GM12878 (cell line): ENCODE measurements around the gene IL1RL1. TPM values are rescaled to one million over a fixed set of nuclear protein-coding genes. Genes with fewer than 3 reads are reported as not detected.

ENCODE experiments used
- ATAC-seq: fragments of 200-7000 bp; cut with Tn5 transposase; 3 replicates; pipeline ENCODE4 v1.9.1; 2020; ENCODE audit warnings: mild to moderate bottlenecking, moderate library complexity
- BruUV-seq: library from RNA; stranded (reverse); fragments of 400-500 nt; replicated peaks from 2 replicates; lab custom pipeline; 2021; lab: Mats Ljungman, UMichigan
- CTCF ChIA-PET: fragments of 300-600 bp; sonication (Branson Sonifier 250); formaldehyde crosslinking; extraction: SDS; loops from one replicate; lab custom pipeline; 2021; ENCODE audit warnings: inconsistent platforms; lab: Yijun Ruan, JAX
- POLR2A ChIA-PET: fragments of 350-600 bp; formaldehyde crosslinking; extraction: SDS; loops from one replicate; lab custom pipeline; 2021; ENCODE audit warnings: inconsistent platforms; lab: Charles Lee
- RAD21 ChIA-PET: fragments of 300-600 bp; sonication (Branson Sonifier 250); formaldehyde crosslinking; loops from one replicate; lab custom pipeline; 2023; ENCODE audit warnings: antibody characterized with exemption; ENCODE audit not compliant: unreplicated experiment; lab: Charles Lee
- SMC1A ChIA-PET: fragments of 300-600 bp; sonication (Branson Sonifier 250); formaldehyde crosslinking; loops from one replicate; lab custom pipeline; 2023; ENCODE audit not compliant: unreplicated experiment, uncharacterized antibody; lab: Charles Lee
- DNase-seq: peaks from one replicate; pipeline ENCODE4 v3.0.0-alpha.2; 2011; ENCODE audit warnings: low read depth, low spot score
- FAIRE-seq: peaks from 3 replicates; lab custom pipeline; 2011; peaks lifted over from hg19 to GRCh38; lab: Jason Lieb, UNC
- H2AFZ ChIP-seq: 2 replicates; pipeline ENCODE4 v1.6.0; 2011; ENCODE audit warnings: low read depth, low read length, control low read depth; ENCODE audit not compliant: control insufficient read depth
- H3K27ac ChIP-seq: 2 replicates; pipeline ENCODE4 v1.5.1; 2011; ENCODE audit warnings: control low read depth; ENCODE audit not compliant: control insufficient read depth, insufficient read depth
- H3K27me3 ChIP-seq, 2 experiments: replicated peaks in 1 of 2; 2 replicates each; pipeline versions ENCODE4 v1.6.0 to v1.6.1; 2011; ENCODE audit warnings: low read length in 1 of 2; ENCODE audit not compliant: control insufficient read depth in 2 of 2, insufficient read depth in 2 of 2
- H3K36me3 ChIP-seq, 2 experiments: 2 replicates each; pipeline ENCODE4 v1.5.1; 2011; ENCODE audit warnings: low read length in 1 of 2; ENCODE audit not compliant: control insufficient read depth in 2 of 2, insufficient read depth in 2 of 2
- H3K4me1 ChIP-seq: 2 replicates; pipeline ENCODE4 v1.6.1; 2011; ENCODE audit warnings: mild to moderate bottlenecking, low read length, moderate library complexity, mixed read lengths; ENCODE audit not compliant: control insufficient read depth, insufficient read depth
- H3K4me2 ChIP-seq: 2 replicates; pipeline ENCODE4 v1.6.0; 2011; ENCODE audit warnings: control low read depth; ENCODE audit not compliant: control insufficient read depth, insufficient read depth
- H3K4me3 ChIP-seq: fragments of 200-600 bp; sonication (generic); 2 replicates; pipeline ENCODE4 v1.5.1; 2016
- H3K79me2 ChIP-seq: 2 replicates; pipeline ENCODE4 v1.6.0; 2011; ENCODE audit warnings: low read length; ENCODE audit not compliant: control insufficient read depth, insufficient read depth
- H3K9ac ChIP-seq: 2 replicates; pipeline ENCODE4 v1.8.0; 2011; ENCODE audit warnings: low read length, control low read depth, mixed read lengths; ENCODE audit not compliant: control insufficient read depth, insufficient read depth
- H3K9me3 ChIP-seq: replicated peaks from 3 replicates; pipeline ENCODE4 v1.5.1; 2011; ENCODE audit warnings: mild to moderate bottlenecking, low read length; ENCODE audit not compliant: control insufficient read depth, insufficient read depth
- H4K20me1 ChIP-seq: 2 replicates; pipeline ENCODE4 v1.6.0; 2011; ENCODE audit not compliant: control insufficient read depth, insufficient read depth
- CREM ChIP-seq: IDR thresholded peaks from 2 replicates; pipeline ENCODE4 v1.6.1; 2014; ENCODE audit warnings: antibody characterized with exemption, low read depth
- FOXK2 ChIP-seq: fragments of 450-650 bp; IDR thresholded peaks from 2 replicates; pipeline ENCODE4 v1.6.1; 2017; ENCODE audit warnings: mild to moderate bottlenecking, moderate library complexity
- NFIC ChIP-seq: IDR thresholded peaks from 2 replicates; pipeline ENCODE4 v1.6.1; 2012; ENCODE audit warnings: low read depth, mild to moderate bottlenecking, inconsistent platforms, low read length, moderate library complexity
- RAD21 ChIP-seq: IDR thresholded peaks from 2 replicates; pipeline ENCODE4 v1.6.1; 2011; ENCODE audit warnings: mild to moderate bottlenecking, low read depth, low read length, moderate library complexity; ENCODE audit not compliant: insufficient read depth
- RAD51 ChIP-seq: fragments of 450-650 bp; IDR thresholded peaks from 2 replicates; pipeline ENCODE4 v1.6.1; 2016; ENCODE audit warnings: moderate library complexity, mild to moderate bottlenecking, inconsistent platforms
- RELA ChIP-seq: fragments of 450-650 bp; IDR thresholded peaks from 2 replicates; pipeline ENCODE4 v1.8.0; 2014; ENCODE audit warnings: borderline replicate concordance; ENCODE audit not compliant: partially characterized antibody
- ZNF217 ChIP-seq: fragments of 450-650 bp; IDR thresholded peaks from 2 replicates; pipeline ENCODE4 v1.6.1; 2017; ENCODE audit warnings: antibody characterized with exemption, mild to moderate bottlenecking
- ZNF384 ChIP-seq: IDR thresholded peaks from 2 replicates; pipeline ENCODE4 v1.6.1; 2012; ENCODE audit warnings: low read depth, mild to moderate bottlenecking, low read length, improper control_type of control experiment, borderline replicate concordance
- WGBS: methylation state at CpG from one replicate; pipeline ENCODE4 v1.1.6; 2016; ENCODE audit warnings: low lambda C conversion rate; ENCODE audit not compliant: insufficient replicate concordance, insufficient coverage; ENCODE audit errors: missing lambda C conversion rate; 5-methylcytosine and 5-hydroxymethylcytosine counted together
- in situ Hi-C: fragments of 300-500 bp; cut with MboI; formaldehyde crosslinking; loops from 9 replicates; pipeline ENCODE4 v1.14.3; 2018; ENCODE audit warnings: mixed read lengths
- intact Hi-C: fragments of 100-400 bp; cut with micrococcal nuclease; formaldehyde crosslinking; loops from one replicate; pipeline ENCODE4 v1.14.2; 2022; ENCODE audit not compliant: unreplicated experiment
- polyA plus RNA-seq, 11 experiments: library from polyadenylated mRNA; depleted of rRNA in 4 of 11; unstranded in 6 of 11; stranded (reverse) in 5 of 11; fragments of >200 nt; fragmentation: Nextera tagmentation in 4 of 11; fragmentation: Illumina TruSeq in 1 of 11; extraction: Ambion mirVana in 4 of 11; extraction: Trizol in 1 of 11; gene quantifications; 1 replicate in 1 of 11; 2 replicates in 10 of 11; pipeline versions ENCODE4 v1.2.1 to v1.2.3, GENCODE V29; 2011 to 2016; ENCODE audit warnings: inconsistent platforms in 2 of 11, missing spikeins in 2 of 11, low read depth in 1 of 11
- total RNA-seq, 4 experiments: library from RNA; depleted of rRNA in 3 of 4; stranded (reverse); fragments of >200 nt in 3 of 4; fragmentation: Illumina TruSeq in 1 of 4; extraction: Trizol in 1 of 4; gene quantifications; 2 replicates each; pipeline versions ENCODE4 v1.2.1 to v1.2.3, GENCODE V29; 2013 to 2021
- TF ChIP-seq, protein P1 (sequence below): IDR thresholded peaks from 2 replicates; pipeline ENCODE4 v1.6.1; 2012; ENCODE audit warnings: low read depth, low read length, improper control_type of control experiment
- TF ChIP-seq, protein P2 (sequence below), 3 experiments: IDR thresholded peaks in 2 of 3; conservative IDR thresholded peaks in 1 of 3; 2 replicates each; pipeline ENCODE4 v1.5.1; 2011; ENCODE audit warnings: low read depth in 3 of 3, low read length in 3 of 3, mild to moderate bottlenecking in 3 of 3, control low read depth in 2 of 3, moderate library complexity in 2 of 3, inconsistent platforms in 1 of 3, mixed read lengths in 1 of 3; ENCODE audit not compliant: control insufficient read depth in 2 of 3, insufficient read depth in 1 of 3; ENCODE audit errors: extremely low read depth in 1 of 3
- TF ChIP-seq, protein P3 (sequence below): fragments of 450-650 bp; IDR thresholded peaks from 2 replicates; pipeline ENCODE4 v1.6.1; 2016; ENCODE audit warnings: mild to moderate bottlenecking, moderate library complexity, borderline replicate concordance

Gene IL1RL1
- total and polyA plus RNA-seq, 10 of the 15 experiments (the other 5 are each of a cell fraction or from before 2014, with no cell fraction given): 0.08 to 0.18 TPM; not detected in 8

DNA sequence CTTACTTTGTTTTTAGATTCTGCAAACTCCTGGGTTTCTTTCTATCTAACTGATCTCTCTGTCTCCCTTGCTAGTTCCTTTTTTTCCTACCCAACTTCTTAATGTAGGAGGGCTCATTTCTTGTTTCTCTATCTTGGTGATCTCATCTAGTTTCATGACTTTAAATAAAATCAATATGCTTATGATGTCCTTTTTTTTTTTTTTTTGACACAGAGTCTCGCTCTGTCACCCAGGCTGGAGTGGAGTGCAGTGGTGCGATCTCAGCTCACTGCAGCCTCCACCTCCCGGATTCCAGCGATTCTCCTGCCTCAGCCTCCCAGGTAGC lies 42.2 kb upstream of the IL1RL1 start:
- Histone ChIP-seq H3K27me3 (peaks cover 0 to 1% of the 10 kb centered on the region in 2 experiments; a peak in 2 of 4 replicates), H3K9me3 (no peaks in the 10 kb centered on the region), H3K4me3 (no peak overlapping the region), H3K4me2 (no peak overlapping the region), H4K20me1 (no peaks in the 10 kb centered on the region), H2AFZ (no peak overlapping the region), H3K79me2 (no peaks in the 10 kb centered on the region), H3K27ac (no peak overlapping the region), H3K36me3 (no peaks in the 10 kb centered on the region), H3K4me1 (no peaks in the 10 kb centered on the region), H3K9ac (no peak overlapping the region)
- in situ Hi-C loops: no loop called here
- ChIA-PET RAD21 (no interaction called here), CTCF (interaction anchor here (1.2 to 1.7 kb wide), 2 partner anchors 16 to 89 kb away, joined by 4 to 5 read pairs; no protein-coding TSS in a partner anchor), POLR2A (no interaction called here), SMC1A (no interaction called here)
- no peak for FAIRE-seq
- 58% methylated on average over 4 of the region's 4 CpGs for WGBS
- intact Hi-C loops: no loop called here
- peak; percentile 44 for ATAC-seq
- TF ChIP-seq ZNF217 (no peak), ZNF384 (no peak), RAD51 (no peak), CREM (no peak), NFIC (no peak)
- TF ChIP-seq, protein P1, sequence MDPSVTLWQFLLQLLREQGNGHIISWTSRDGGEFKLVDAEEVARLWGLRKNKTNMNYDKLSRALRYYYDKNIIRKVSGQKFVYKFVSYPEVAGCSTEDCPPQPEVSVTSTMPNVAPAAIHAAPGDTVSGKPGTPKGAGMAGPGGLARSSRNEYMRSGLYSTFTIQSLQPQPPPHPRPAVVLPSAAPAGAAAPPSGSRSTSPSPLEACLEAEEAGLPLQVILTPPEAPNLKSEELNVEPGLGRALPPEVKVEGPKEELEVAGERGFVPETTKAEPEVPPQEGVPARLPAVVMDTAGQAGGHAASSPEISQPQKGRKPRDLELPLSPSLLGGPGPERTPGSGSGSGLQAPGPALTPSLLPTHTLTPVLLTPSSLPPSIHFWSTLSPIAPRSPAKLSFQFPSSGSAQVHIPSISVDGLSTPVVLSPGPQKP: no peak
- BruUV-seq: no TSS peak
- DNase-seq: no peak

DNA sequence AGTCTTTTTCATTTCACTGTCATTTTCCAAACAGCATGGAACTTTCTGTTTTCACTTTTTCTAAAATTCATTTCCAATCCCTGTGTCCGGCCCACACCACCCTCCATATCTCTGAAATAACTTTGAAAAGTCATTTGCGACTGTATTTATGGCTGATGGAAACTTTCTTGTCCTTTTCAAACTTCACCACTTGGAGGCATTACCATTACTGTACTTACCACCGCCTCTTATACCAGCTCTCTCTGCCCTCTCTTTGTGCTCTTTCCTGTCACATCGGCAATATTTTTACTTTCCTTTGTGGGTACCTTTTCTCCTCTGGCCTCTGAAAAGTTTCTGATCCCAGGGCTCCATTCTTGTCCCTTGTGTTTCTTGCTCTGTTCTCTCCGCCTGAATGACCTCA lies 39.5 kb upstream of the IL1RL1 start:
- FAIRE-seq: peak; percentile 23
- ATAC-seq: peak; percentile 74
- no peak for TF ChIP-seq FOXK2
- 0 out of 2 replicates have a peak, but pooled peaks have one; percentile 2 for TF ChIP-seq RAD21
- TF ChIP-seq RELA: no peak
- TF ChIP-seq, protein P2, sequence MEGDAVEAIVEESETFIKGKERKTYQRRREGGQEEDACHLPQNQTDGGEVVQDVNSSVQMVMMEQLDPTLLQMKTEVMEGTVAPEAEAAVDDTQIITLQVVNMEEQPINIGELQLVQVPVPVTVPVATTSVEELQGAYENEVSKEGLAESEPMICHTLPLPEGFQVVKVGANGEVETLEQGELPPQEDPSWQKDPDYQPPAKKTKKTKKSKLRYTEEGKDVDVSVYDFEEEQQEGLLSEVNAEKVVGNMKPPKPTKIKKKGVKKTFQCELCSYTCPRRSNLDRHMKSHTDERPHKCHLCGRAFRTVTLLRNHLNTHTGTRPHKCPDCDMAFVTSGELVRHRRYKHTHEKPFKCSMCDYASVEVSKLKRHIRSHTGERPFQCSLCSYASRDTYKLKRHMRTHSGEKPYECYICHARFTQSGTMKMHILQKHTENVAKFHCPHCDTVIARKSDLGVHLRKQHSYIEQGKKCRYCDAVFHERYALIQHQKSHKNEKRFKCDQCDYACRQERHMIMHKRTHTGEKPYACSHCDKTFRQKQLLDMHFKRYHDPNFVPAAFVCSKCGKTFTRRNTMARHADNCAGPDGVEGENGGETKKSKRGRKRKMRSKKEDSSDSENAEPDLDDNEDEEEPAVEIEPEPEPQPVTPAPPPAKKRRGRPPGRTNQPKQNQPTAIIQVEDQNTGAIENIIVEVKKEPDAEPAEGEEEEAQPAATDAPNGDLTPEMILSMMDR (IDR thresholded peaks at IDR 0.05 in 2 of 3, conservative IDR thresholded peaks at IDR 0.05 in 1 of 3; ENCODE audit: control insufficient read depth in 2 of 3, extremely low read depth in 1 of 3, insufficient read depth in 1 of 3, low read depth in 3 of 3, low read length in 3 of 3): peak in 1 of 3 experiments; percentile 15; a peak in 1 of 6 replicates
- TF ChIP-seq, protein P3, sequence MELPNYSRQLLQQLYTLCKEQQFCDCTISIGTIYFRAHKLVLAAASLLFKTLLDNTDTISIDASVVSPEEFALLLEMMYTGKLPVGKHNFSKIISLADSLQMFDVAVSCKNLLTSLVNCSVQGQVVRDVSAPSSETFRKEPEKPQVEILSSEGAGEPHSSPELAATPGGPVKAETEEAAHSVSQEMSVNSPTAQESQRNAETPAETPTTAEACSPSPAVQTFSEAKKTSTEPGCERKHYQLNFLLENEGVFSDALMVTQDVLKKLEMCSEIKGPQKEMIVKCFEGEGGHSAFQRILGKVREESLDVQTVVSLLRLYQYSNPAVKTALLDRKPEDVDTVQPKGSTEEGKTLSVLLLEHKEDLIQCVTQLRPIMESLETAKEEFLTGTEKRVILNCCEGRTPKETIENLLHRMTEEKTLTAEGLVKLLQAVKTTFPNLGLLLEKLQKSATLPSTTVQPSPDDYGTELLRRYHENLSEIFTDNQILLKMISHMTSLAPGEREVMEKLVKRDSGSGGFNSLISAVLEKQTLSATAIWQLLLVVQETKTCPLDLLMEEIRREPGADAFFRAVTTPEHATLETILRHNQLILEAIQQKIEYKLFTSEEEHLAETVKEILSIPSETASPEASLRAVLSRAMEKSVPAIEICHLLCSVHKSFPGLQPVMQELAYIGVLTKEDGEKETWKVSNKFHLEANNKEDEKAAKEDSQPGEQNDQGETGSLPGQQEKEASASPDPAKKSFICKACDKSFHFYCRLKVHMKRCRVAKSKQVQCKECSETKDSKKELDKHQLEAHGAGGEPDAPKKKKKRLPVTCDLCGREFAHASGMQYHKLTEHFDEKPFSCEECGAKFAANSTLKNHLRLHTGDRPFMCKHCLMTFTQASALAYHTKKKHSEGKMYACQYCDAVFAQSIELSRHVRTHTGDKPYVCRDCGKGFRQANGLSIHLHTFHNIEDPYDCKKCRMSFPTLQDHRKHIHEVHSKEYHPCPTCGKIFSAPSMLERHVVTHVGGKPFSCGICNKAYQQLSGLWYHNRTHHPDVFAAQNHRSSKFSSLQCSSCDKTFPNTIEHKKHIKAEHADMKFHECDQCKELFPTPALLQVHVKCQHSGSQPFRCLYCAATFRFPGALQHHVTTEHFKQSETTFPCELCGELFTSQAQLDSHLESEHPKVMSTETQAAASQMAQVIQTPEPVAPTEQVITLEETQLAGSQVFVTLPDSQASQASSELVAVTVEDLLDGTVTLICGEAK: no peak

More for the DNA sequence above, 39.5 kb upstream of the IL1RL1 start:
- no peaks in the 10 kb centered on the region for H3K79me2 ChIP-seq
- H3K4me1 ChIP-seq: no peaks in the 10 kb centered on the region
- ChIA-PET CTCF (no interaction called here), POLR2A (no interaction called here), SMC1A (interaction anchor here (1.4 kb wide), 1 partner anchor 31 kb away, joined by 5 read pairs; no protein-coding TSS in a partner anchor), RAD21 (no interaction called here)
- no peaks in the 10 kb centered on the region for H3K36me3 ChIP-seq
- no peak overlapping the region for H3K27ac ChIP-seq
- no peaks in the 10 kb centered on the region for H3K9me3 ChIP-seq
- intact Hi-C loops (no loop called here), in situ Hi-C loops (no loop called here)
- DNase-seq: no peak
- BruUV-seq: no TSS peak
- H3K9ac ChIP-seq: no peak overlapping the region
- H2AFZ ChIP-seq: no peak overlapping the region
- H3K27me3 ChIP-seq: peaks cover 0 to 1% of the 10 kb centered on the region in 2 experiments; a peak in 2 of 4 replicates
- H3K4me2 ChIP-seq: no peak overlapping the region
- no peak overlapping the region for H3K4me3 ChIP-seq
- H4K20me1 ChIP-seq: no peaks in the 10 kb centered on the region
- WGBS: under 1% methylated on average over 5 of the region's 5 CpGs
